ENCODE data around the gene LEFTY1. TPM values are rescaled to one million over a fixed set of nuclear protein-coding genes. Genes with fewer than 3 reads are reported as not detected.

The LEFTY1 gene
- total and polyA plus RNA-seq, 4 donors, result 0.42 to 1.4 (median 0.87) TPM

DNA sequence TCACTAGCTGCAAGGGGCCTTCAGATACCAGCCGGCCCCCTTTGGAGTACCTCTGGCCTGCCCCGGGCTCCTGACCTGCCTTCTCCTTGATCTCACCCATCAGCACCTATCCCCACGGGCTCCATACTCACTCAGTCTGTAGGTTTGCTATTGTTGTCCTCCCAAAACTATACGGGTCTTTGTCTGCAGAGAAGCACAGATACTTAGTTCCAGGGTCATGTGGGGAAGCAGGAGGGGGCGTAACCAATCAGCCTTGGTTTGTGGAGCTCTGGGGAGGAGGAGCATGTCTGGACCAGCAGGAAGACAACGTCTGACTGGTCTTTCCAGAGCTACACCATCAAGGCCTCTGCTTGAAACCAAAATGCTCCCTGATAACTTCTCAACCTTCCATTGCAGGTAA, 22.0 kb downstream of the LEFTY1 start (continued):
- TF ChIP-seq RXRA (IDR thresholded peaks at IDR 0.05), result no peak
- no peak for TF ChIP-seq SP1 (IDR thresholded peaks at IDR 0.05)

- H3K9ac ChIP-seq (ENCODE audit: low read depth in 1 of 2, low read length in 2 of 2), result no peak overlapping the region
- peaks cover 15 to 82% (median 67%) of the 10 kb centered on the region in 4 donors for H3K36me3 ChIP-seq (ENCODE audit: control insufficient read depth in 4 of 4, insufficient read depth in 3 of 4, low read depth in 1 of 4, low read length in 3 of 4)
- no peaks in the 10 kb centered on the region for H3K4me1 ChIP-seq (ENCODE audit: control insufficient read depth in 4 of 4, insufficient read depth in 4 of 4, low read length in 3 of 4)
- no peaks in the 10 kb centered on the region for H3K27me3 ChIP-seq (ENCODE audit: control insufficient read depth in 4 of 4, insufficient read depth in 4 of 4, low read length in 3 of 4)
- H3K27ac ChIP-seq (ENCODE audit: low read depth in 1 of 2, low read length in 2 of 2), result no peak overlapping the region
- H3K4me3 ChIP-seq (ENCODE audit: low read depth in 1 of 3, low read length in 3 of 3), result no peak overlapping the region
- WGBS, result 79% methylated on average over 8 of the region's 8 CpGs
- no peak for DNase-seq (ENCODE audit: low spot score)
- H3K9me3 ChIP-seq (ENCODE audit: control insufficient read depth in 4 of 4, low read length in 3 of 4), result no peaks in the 10 kb centered on the region
- TF ChIP-seq, protein P1, sequence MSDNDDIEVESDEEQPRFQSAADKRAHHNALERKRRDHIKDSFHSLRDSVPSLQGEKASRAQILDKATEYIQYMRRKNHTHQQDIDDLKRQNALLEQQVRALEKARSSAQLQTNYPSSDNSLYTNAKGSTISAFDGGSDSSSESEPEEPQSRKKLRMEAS (IDR thresholded peaks at IDR 0.05), result no peak
- no peak for TF ChIP-seq ZBTB33 (IDR thresholded peaks at IDR 0.05)
Measured at GRCh38 chr1:225866061-225866837, 22.7 kb downstream of the LEFTY1 start.

GRCh38 chr1:225865514-225865913, 23.4 kb downstream of the LEFTY1 start:
- H3K4me1 ChIP-seq (ENCODE audit: control insufficient read depth in 4 of 4, insufficient read depth in 4 of 4, low read length in 3 of 4), result no peaks in the 10 kb centered on the region
- no peak overlapping the region for H3K9ac ChIP-seq (ENCODE audit: low read depth in 1 of 2, low read length in 2 of 2)
- H3K27me3 ChIP-seq (ENCODE audit: control insufficient read depth in 4 of 4, insufficient read depth in 4 of 4, low read length in 3 of 4), result no peaks in the 10 kb centered on the region
- no peak overlapping the region for H3K4me3 ChIP-seq (ENCODE audit: low read depth in 1 of 3, low read length in 3 of 3)
- 89% methylated on average over 13 of the region's 13 CpGs for WGBS
- no peak overlapping the region for H3K27ac ChIP-seq (ENCODE audit: low read depth in 1 of 2, low read length in 2 of 2)
- TF ChIP-seq, protein P2, sequence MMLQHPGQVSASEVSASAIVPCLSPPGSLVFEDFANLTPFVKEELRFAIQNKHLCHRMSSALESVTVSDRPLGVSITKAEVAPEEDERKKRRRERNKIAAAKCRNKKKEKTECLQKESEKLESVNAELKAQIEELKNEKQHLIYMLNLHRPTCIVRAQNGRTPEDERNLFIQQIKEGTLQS (IDR thresholded peaks at IDR 0.05), result no peak
- TF ChIP-seq NR2F2 (IDR thresholded peaks at IDR 0.05) (no peak), FOXA2 (IDR thresholded peaks at IDR 0.05) (no peak), CTCF (IDR thresholded peaks at IDR 0.05; ENCODE audit: low read depth, low read length, missing input control) (no peak), RXRA (IDR thresholded peaks at IDR 0.05) (no peak), TAF1 (conservative IDR thresholded peaks at IDR 0.05) (no peak), YY1 (IDR thresholded peaks at IDR 0.05) (no peak), HNF4A (conservative IDR thresholded peaks at IDR 0.05) (no peak), EGR1 (IDR thresholded peaks at IDR 0.05; ENCODE audit: low read depth in 2 of 2) (no peak), ZBTB33 (IDR thresholded peaks at IDR 0.05) (no peak), SP1 (IDR thresholded peaks at IDR 0.05) (no peak), JUND (IDR thresholded peaks at IDR 0.05) (no peak), GABPA (IDR thresholded peaks at IDR 0.05 in 1 of 2, conservative IDR thresholded peaks at IDR 0.05 in 1 of 2) (no peak), FOXA1 (IDR thresholded peaks at IDR 0.05) (no peak), HNF4G (IDR thresholded peaks at IDR 0.05) (no peak), RAD21 (IDR thresholded peaks at IDR 0.05) (no peak)
- TF ChIP-seq, protein P1 (IDR thresholded peaks at IDR 0.05), result no peak
- TF ChIP-seq, protein P3, sequence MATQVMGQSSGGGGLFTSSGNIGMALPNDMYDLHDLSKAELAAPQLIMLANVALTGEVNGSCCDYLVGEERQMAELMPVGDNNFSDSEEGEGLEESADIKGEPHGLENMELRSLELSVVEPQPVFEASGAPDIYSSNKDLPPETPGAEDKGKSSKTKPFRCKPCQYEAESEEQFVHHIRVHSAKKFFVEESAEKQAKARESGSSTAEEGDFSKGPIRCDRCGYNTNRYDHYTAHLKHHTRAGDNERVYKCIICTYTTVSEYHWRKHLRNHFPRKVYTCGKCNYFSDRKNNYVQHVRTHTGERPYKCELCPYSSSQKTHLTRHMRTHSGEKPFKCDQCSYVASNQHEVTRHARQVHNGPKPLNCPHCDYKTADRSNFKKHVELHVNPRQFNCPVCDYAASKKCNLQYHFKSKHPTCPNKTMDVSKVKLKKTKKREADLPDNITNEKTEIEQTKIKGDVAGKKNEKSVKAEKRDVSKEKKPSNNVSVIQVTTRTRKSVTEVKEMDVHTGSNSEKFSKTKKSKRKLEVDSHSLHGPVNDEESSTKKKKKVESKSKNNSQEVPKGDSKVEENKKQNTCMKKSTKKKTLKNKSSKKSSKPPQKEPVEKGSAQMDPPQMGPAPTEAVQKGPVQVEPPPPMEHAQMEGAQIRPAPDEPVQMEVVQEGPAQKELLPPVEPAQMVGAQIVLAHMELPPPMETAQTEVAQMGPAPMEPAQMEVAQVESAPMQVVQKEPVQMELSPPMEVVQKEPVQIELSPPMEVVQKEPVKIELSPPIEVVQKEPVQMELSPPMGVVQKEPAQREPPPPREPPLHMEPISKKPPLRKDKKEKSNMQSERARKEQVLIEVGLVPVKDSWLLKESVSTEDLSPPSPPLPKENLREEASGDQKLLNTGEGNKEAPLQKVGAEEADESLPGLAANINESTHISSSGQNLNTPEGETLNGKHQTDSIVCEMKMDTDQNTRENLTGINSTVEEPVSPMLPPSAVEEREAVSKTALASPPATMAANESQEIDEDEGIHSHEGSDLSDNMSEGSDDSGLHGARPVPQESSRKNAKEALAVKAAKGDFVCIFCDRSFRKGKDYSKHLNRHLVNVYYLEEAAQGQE (IDR thresholded peaks at IDR 0.05), result no peak
- no peak for DNase-seq (ENCODE audit: low spot score)
- no peaks in the 10 kb centered on the region for H3K9me3 ChIP-seq (ENCODE audit: control insufficient read depth in 4 of 4, low read length in 3 of 4)
- peaks cover 20 to 82% (median 65%) of the 10 kb centered on the region in 4 donors for H3K36me3 ChIP-seq (ENCODE audit: control insufficient read depth in 4 of 4, insufficient read depth in 3 of 4, low read depth in 1 of 4, low read length in 3 of 4)
